NCI-H187 treated with DMSO at 0.1 percent for 48 hours (cell line): Measurements from ENCODE around the gene OXNAD1.

ENCODE experiments used
- DNase-seq: peaks from one replicate; lab custom pipeline; 2025; lab: John Stamatoyannopoulos, UW

OXNAD1 gene, protein sequence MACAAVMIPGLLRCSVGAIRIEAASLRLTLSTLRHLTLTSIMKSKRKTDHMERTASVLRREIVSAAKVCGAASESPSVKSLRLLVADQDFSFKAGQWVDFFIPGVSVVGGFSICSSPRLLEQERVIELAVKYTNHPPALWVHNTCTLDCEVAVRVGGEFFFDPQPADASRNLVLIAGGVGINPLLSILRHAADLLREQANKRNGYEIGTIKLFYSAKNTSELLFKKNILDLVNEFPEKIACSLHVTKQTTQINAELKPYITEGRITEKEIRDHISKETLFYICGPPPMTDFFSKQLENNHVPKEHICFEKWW

DNA sequence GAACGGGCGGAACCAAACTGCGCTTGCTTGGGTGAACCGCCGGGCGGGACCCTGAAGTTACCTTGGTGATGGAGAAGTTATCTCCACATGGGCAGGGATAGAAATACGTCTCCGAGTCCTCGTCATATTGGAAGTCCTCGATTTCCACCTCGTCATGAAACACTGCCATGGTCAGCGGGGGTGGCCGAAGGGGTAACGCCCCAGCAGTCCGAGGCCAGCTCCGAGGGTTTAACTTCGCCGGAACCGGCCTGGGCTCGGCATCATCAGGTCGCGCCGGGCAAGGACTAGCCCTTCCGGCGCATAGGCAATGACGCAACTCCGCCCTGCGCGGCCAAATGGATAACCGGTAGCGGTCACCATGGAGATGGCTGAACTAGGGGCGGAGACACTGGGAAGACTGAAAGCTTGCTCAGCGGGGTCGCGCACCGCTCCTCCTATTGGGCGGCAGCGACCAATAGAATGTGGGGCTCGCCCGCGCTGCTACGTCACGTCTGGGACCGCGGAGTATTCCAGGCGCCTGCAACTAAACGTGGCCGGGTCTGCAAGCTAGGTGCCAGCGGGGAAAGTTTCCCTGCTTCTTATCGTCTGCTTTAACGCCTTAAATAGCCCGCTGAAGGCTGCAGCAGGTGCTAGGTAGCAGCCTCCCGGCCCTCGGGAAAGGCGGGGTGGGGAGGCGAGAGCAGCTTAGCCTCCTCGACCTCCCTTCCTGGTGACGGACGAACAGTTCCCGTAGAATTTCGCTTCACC is at the start of gene OXNAD1, which contains the start of gene DPH3:
Gene OXNAD1, plus strand, starts transcription at position 505 of the 747 bp plus-strand sequence. CDS start 5,741 bp downstream, outside the sequence.
Gene DPH3, minus strand, starts transcription at position 236 of the 747 bp plus-strand sequence. Its CDS starts 67 bp downstream, at position 169.
- peak; percentile 77 for DNase-seq

DNA sequence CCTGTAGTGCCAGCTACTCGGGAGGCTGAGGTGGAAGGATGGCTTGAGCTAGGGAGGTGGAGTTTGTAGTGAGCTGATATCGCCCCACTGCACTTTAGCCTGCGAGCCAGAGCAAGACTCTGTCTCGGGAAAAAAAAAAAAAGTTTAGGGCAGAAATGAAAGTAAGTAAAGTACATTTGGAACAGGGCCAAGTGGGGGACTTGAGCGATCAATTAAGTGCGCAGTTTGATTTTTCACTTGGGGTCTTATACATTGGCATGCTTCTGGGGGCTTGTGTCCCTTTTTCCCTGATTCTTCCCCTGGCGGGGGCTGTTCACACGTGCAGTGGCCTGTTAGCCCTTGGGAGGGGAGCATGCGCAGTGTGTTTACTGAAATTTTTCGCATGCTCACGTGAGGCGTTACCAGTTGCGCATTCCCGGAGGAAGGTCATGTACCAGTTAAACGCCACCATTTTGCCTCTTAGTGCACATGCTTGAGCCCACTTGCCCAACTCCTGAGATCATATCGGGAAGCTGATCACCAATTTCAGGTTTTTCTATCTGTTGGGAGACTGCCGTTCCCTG is 48.6 kb upstream of the OXNAD1 start:
- DNase-seq = no peak

DNA sequence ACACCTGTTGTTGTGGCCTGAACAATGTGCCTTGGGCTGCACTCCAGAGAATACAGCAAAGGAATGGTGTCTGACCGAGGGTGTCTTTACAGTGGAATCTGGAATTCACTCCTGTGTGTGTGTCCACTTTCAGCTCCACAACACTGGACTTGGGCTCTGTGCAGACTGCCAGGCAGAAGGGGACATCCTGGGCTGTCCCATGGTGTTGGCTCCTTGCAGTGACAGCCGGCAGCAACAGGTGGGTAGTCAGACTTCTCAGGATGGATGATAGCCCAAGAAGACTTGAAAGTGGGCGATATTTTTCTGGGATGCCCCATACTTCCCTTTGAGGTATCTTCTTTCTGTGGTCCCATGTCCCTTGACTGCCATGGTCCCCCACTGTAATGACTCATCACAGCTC is 45.2 kb upstream of the OXNAD1 start:
- DNase-seq = no peak

DNA sequence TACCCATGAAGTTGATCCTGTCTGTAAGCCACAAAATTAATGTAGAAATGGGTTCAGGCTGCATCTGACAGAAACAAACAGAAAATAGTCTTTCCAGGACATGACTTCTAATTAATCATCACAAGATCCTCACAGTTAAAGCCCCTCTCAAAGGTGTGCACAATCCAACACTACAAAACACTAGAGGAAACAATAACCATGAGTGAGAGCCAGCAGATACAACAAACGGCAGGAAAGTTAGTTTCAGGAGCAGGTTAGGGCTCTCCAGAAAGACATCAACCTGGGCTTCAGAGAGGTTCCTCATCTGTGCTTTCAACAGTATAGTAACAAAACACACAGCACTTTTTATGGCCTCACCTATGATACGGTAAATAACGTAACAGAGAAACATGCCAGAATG is 43.0 kb upstream of the OXNAD1 start:
- DNase-seq = no peak

DNA sequence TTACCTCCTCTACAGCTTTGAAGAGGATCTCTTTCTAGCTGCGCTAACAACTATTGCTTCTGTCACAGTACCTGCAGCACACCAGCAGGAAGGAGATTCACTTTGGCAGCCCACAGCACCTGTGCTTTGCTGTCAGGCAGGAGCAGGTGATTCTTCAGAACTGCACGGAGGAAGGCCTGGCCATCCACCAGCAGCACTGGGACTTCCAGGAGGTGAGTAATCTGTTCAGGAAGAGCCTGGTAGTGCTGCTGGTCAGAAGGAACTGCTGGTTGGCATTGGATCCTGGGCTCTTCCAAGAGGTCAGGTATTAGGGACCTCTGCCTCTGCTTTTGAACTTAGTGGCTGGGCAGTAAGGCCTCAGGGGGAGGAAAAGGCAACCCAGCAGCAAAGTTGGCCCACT is 42.5 kb upstream of the OXNAD1 start:
- DNase-seq = no peak

DNA sequence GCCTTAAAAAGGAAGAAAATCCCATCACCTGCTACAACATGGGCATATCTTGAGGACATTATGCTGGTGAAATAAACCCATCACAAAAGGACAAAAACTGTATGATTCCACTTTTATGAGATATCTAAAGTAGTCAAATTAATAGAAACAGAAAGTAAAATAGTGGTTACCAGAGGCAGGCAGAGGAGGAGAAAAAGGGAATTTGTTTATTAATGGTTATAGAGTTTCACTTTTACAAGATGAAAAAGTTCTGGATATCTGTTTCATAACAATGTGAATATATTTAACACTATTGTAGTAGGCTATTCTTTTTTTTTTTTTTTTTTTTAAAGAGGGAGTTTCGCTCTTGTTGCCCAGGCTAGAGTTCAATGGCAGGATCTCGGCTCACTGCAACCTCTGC is 40.7 kb upstream of the OXNAD1 start:
- DNase-seq = no peak

DNA sequence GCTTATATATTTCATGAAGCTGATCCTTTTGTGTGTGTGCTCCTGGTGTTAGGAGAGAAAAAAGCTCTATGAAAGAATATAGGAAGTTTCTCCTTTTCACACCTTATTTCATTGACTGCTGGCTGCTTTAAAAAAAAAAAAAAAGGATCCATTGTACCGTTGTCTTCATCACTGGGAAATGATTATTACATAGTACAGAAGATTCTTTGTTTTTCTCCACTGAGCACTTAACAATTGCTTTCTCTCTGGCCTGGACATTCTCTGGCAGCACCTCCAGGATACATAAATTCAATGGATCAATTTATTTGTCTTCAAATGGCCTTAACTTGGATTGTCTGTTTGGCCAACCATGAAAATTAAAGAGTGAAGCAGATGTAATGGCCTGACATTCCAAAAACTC is 37.4 kb upstream of the OXNAD1 start:
- no peak for DNase-seq

DNA sequence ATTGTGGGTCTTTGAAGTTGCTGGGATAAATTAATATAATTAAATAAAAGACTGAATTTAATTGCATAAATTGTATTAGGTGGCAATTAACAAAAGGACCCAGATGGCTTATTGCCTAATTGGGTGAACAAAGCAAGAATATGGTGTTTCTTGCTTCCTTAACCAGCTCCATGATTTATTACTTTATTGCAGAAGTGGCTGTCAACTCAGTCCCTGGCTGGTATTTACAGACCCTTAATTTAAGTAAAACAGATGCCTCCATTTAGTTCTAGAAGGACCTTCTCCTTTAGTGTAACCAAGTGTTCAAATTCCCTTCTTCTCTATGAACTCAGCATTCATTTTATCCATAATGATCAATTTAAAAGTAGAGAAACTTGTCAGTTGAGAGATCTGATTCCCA is 35.3 kb upstream of the OXNAD1 start:
- no peak for DNase-seq

DNA sequence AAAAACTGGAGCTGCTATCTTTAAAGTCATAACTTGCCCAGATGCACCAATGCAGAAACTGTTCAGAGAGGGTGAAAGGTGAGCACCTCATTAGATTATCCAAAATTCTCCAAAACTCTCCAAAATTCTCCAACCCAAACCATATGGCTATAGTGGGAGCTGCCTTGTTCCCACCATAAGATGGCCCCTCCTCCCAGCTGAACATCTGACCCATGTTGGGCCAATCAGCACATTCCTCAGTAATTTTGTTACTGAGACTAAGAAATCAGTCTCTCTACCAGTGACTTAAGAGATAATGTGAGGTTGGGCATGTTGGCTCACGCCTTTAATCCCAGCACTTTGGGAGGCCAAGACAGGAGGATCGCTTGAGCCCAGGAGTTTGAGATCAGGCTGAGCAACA is 33.0 kb upstream of the OXNAD1 start:
- DNase-seq = no peak

DNA sequence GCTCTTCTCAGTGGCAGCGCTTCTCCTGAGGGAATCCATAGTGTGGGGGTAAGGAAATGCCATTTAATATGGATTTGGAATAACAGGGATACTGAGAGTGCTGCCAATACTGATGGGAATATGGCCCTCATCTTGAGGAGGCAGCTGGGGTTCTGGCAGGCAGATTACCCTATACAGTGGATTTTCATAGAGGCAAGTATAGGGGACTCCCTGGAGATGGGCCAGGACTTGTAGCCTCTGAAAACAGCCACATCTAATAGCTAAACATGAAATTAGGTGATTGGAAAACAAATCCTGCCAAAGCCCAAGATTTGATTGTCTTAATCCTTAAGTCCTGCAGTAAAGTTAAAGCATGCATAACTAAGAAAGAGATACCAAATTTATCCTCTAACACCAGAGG is 31.2 kb upstream of the OXNAD1 start:
- DNase-seq = no peak

DNA sequence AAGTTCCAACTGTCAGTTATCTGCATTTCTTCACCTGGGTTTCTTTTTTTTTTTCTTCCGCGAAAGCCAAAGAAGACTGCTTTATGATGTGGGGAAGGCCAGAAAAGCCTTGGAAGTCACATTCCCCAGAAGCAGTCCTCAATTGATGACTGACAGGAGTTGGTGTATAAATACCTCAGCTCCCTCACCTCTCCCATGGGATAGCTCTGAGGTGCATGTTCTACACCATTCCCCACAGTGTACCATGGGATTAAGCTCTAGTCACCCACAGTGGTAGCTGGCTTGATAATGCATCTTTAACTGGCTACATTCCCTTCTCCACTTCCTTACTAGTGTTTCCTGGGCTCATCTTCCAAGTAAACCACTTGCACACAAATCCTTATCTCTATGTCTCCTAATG is 30.7 kb upstream of the OXNAD1 start:
- no peak for DNase-seq

DNA sequence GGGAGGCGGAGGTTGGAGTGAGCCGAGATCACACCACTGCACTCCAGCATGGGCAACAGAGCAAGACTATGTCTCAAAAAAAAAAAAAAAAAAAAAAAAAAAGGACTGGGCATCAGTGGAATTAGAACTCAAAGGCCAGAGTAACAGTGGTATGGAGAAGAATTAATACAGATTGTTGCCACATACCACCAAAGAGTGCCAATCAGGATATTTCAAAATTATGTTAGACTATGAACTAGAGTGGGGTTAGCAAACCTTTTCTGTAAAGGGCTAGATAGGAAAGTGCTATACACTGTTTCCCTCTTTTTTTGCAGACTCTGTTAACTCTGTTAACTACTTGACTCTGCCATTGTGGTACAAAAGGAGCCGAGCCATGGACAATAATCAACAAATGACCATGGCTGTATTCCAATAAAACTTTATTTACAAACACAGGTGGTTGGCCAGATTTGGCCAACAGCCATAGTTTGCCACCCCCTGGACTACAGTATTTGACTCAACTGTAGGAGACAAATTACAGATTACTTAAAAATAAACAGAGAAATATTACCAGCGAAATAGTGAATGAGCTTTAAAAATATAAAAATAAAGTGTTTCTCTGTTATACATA is 28.9 kb upstream of the OXNAD1 start:
- no peak for DNase-seq

DNA sequence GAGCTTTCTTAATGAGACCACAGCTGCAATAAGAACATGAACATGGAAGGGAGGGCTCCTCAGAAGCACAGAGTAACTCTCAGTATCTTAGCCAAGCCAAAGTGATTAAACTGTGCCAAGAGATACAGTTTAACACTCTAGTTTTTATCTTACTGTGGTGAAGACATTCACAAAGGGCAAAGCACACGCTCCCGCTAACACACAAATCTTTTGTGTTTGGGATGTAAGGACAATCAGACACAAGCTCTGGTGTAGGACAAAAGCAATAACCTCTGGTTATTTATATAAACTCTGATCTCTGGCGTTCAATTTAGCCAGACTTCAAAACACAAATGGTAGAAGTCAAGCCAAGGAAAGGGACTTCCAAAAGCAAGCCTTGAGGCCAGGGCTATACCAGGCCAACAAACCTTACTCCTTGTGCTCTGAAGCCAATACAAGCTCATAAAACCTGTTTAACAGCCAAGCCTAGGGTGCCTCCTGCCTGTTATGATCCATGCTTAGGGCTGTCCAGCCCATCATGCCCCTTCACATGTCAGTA is 28.1 kb upstream of the OXNAD1 start:
- DNase-seq = no peak

DNA sequence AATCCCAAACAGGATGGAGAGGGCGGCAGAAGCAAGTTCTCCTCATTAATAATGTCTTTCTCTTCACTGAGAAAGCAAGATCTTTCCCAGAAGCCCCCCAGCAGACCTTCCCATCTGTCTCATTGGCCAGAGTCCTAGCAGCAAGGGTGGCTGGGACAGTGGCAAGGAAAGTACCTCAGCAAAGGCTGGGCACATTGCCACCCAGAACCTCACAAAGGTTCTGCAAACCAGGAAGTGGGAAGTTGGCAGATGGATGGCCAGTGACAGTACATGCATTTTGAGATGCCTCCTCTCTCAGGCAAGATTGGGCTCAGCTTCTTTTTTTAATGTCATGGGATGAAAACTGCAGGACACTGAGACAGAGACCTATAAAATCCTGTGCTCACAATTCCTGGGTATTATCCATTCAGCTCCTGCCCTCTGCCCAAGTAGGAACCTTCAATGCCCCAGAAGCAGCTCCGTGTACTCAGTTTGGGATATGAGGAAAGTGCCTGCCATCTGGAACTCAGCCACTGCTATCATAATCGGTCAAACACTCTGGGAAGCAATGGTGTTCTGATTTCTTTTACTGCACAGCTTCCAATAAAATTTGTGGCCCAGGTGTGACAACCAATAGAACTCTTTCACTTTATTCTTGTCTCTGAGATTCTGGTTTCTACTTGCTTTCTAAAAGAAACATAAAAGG is 25.8 kb upstream of the OXNAD1 start:
- DNase-seq = no peak

DNA sequence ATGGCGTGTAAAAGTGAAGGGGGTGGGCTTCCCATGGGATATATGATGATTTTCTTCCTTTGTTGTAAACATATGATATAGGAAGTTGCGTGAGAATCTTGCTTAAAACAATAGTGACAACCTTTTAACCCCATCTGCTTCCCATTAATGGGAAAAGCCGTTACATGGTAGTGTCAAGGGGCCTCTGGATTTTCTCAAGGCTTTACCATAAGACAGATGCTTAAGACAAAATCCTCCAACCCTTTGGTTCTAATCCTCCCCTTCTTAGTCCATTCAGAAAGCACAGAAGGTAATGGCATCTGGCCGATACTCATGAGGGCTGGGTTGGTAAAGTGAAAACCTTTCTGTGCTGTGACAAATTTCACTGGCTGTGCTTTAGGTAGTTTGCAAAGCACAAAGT is 25.2 kb upstream of the OXNAD1 start:
- no peak for DNase-seq

DNA sequence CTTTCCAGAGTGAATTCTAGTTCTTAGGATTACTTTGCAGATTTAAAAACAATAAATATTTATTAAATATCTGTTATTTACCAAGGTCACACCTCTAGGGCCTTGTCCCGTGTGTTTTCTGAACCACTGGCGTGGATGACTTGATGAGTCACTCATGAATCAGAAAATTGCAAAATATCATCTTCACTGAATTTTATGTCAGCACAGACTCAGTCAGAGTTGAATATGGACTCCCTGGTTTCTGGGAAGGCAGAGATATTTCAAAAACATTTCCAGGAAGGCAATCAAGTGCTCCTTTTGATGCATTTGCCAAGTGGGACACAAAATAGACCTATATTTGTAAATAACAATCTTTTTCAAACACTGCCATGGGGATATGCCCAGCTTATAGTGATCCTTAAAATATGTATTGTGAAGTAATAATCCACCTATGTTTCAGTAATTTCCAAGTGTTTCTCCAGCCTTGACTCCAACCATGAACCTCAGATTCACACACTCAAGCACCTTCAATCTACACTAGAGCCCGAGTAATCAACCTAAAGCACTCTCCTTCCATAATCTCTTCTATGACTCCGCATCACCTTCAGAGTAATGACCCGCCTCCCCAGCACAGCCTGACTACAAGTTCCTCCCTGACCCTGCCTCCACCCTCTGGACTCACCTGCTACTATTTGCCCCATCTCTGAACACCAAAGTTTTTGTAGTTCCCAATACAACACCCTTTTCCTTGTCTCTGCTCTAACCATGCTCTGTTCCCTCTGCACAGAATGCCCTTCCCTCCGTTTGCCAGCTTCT is 24.6 kb upstream of the OXNAD1 start:
- no peak for DNase-seq

DNA sequence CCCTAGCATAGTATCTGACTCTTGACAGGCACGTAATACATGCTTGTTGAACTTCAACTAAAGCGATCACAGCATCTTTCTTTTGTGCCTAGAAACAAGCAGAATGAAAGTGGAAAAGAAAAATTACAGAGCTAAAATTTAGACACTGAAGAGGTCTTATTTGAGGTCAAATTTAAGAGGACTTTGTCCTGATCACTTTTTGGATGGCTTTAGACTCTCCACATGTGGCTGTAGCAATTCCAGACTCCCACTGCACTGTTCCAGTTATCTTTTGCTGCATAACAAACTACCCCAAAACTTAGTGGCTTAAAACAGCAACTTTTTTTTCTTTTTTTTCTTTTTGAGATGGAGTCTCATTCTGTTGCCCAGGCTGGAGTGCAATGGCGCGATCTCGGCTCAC is 23.8 kb upstream of the OXNAD1 start:
- DNase-seq = no peak

DNA sequence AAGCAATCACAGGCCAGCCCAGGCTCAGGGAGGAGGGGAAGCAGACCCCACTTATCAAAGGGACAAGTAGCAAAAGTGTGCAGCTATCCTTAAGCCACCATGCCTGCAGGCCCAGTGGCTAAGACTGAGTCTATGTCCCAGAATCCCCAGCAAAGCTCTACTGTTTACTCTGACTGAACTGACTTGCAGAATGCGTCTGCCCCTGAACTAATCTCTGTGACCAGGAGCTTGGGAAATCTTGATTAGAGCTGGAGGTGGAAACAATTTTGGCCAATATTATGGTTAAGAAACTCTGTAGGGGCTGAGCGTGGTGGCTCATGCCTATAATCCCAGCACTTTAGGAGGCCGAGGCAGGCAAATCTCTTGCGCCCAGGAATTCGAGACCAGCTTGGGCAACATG is 22.8 kb upstream of the OXNAD1 start:
- no peak for DNase-seq

DNA sequence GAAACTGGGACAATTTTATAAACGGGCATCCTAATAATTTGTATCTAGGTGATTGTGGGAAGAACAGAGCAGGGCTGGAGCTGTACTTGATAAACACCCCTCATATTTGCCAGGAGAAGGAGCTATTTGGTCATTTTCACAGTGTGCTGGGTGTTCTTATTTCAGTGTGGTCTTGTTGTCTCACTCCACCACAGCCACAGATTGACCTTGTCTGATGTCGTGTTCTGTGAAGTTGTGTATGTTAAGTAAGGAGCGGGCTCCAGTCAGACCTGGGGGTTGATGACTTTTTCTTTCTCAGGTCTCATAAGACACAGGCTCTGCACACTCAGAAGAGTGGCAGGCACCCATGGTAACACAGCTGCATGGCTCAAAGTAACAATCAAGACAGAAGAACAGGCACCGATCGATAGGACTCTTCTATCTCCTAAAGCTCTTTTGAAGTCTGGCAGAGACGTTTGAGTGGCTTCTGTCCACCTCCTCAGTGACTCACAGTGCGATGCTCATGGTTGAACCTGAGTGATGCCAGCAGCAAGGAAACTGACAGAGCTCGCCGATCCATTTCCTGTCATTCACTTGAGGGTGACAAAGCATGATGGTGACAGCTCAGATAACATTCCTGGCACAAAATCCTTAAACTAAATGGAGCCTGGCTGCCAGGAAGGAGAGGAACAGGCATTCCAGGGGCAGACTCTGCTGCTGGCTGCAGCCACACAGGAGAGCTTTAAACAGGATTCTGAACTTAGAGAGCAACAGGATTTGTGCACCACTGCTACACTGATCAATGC is 21.1 kb upstream of the OXNAD1 start:
- no peak for DNase-seq

DNA sequence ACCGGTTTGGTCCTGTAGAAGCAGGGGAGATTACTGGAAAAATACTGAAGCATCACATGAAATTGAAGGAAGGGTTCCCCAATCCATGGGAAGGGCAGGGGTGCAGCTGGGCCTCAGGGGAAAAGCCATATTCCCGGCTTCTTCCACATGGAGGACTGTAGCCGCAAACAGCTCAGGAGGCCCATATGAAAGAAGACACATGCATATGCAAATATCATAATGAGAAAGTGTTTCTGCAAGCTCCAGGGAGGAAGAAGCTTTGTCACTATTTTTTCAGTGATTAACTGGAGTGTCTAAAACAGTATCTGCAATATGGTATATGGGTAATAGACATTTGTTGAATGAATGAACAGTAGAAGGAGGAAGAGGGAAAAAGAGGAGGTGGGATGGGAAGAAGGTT is 19.4 kb upstream of the OXNAD1 start:
- no peak for DNase-seq
